Spleen (tissue), 7 donors: ENCODE results near the gene GJC2.

Experiments
- POLR2A ChIP-seq, 3 donors: fragments of 450-650 bp; IDR thresholded peaks; one replicate each; pipeline ENCODE4 v1.5.1; 2017; ENCODE audit warnings: antibody characterized with exemption in 3 of 3, mild to moderate bottlenecking in 1 of 3
- TF ChIP-seq, protein P1 (sequence below), 11 experiments: fragments of 200-600 bp in 7 of 11; fragments of 450-650 bp in 4 of 11; sonication (generic) in 4 of 11; IDR thresholded peaks in 8 of 11; conservative IDR thresholded peaks in 3 of 11; 1 replicate in 7 of 11; 2 replicates in 4 of 11; pipeline versions ENCODE4 v1.4.0 to v1.8.0; 2016 to 2021; ENCODE audit warnings: antibody characterized with exemption in 11 of 11, inconsistent platforms in 4 of 11, mild to moderate bottlenecking in 1 of 11
- donor health status: DM: no; HTN: no; CAD: no; lungs with moderate emphysema.
- donor health status: DM: no; HTN: no; CAD: no.
- donor health status: DM: no; HTN: no; CAD: no.

DNA sequence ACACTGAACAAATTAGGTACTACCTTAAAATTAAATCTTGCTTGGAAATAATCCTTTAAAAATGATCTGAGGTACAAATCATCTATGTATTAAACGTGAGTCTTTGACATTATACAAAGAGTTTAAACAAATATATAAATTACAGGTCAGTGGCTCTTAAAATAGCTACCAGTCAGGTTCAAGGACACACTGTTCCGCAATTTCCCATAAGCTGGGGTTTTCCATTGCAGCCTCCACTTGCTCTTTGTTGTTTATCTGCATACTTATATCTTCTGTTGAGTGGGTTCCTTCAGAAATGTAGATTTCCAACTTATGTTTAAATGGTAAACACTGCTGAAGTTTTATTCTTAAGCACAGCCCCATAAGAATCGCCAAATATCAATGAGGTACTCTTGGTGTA lies 34.9 kb upstream of the GJC2 start:
- no peak for TF ChIP-seq POLR2A (IDR thresholded peaks at IDR 0.05)
- TF ChIP-seq, protein P1, sequence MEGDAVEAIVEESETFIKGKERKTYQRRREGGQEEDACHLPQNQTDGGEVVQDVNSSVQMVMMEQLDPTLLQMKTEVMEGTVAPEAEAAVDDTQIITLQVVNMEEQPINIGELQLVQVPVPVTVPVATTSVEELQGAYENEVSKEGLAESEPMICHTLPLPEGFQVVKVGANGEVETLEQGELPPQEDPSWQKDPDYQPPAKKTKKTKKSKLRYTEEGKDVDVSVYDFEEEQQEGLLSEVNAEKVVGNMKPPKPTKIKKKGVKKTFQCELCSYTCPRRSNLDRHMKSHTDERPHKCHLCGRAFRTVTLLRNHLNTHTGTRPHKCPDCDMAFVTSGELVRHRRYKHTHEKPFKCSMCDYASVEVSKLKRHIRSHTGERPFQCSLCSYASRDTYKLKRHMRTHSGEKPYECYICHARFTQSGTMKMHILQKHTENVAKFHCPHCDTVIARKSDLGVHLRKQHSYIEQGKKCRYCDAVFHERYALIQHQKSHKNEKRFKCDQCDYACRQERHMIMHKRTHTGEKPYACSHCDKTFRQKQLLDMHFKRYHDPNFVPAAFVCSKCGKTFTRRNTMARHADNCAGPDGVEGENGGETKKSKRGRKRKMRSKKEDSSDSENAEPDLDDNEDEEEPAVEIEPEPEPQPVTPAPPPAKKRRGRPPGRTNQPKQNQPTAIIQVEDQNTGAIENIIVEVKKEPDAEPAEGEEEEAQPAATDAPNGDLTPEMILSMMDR (IDR thresholded peaks at IDR 0.05 in 8 of 11, conservative IDR thresholded peaks at IDR 0.05 in 3 of 11), result no peak
